SK-N-SH treated with all-trans-retinoic acid at 6 μM for 48 hours (cell line): ENCODE results near the gene DSE.

Experiments used
- ATAC-seq: fragments of 200-7000 bp; cut with Tn5 transposase; 3 replicates; pipeline ENCODE4 v1.9.1; 2020; ENCODE audit warnings: mild to moderate bottlenecking, moderate library complexity
- BACH2 ChIP-seq: fragments of 250-450 bp; sonication (Bioruptor Pico); IDR thresholded peaks from 2 replicates; pipeline ENCODE4 v1.9.0; 2021; ENCODE audit warnings: mild to moderate bottlenecking, borderline replicate concordance
- ESRRG ChIP-seq: fragments of 250-450 bp; sonication (Bioruptor Pico); IDR thresholded peaks from 2 replicates; pipeline ENCODE4 v1.6.1; 2021; ENCODE audit warnings: mild to moderate bottlenecking
- GLIS3 ChIP-seq: fragments of 250-450 bp; sonication (Bioruptor Pico); IDR thresholded peaks from 2 replicates; pipeline ENCODE4 v1.5.0; 2020; ENCODE audit warnings: mild to moderate bottlenecking, moderate library complexity
- ISL1 ChIP-seq: fragments of 250-450 bp; sonication (Bioruptor Pico); IDR thresholded peaks from 2 replicates; pipeline ENCODE4 v2.1.2; 2022; ENCODE audit warnings: mild to moderate bottlenecking, moderate library complexity
- OSR1 ChIP-seq: fragments of 250-450 bp; sonication (Bioruptor Pico); IDR thresholded peaks from 2 replicates; pipeline ENCODE4 v1.8.0; 2022; ENCODE audit warnings: moderate library complexity, mild to moderate bottlenecking, inconsistent platforms
- PPARA ChIP-seq: fragments of 250-450 bp; sonication (Bioruptor Pico); IDR thresholded peaks from 2 replicates; pipeline ENCODE4 v1.5.0; 2020; ENCODE audit warnings: mild to moderate bottlenecking, borderline replicate concordance
- RARB ChIP-seq: fragments of 250-450 bp; sonication (Bioruptor Pico); IDR thresholded peaks from 2 replicates; pipeline ENCODE4 v1.8.0; 2021; ENCODE audit warnings: mild to moderate bottlenecking, moderate library complexity
- TCF4 ChIP-seq: fragments of 250-450 bp; sonication (Bioruptor Pico); IDR thresholded peaks from 2 replicates; pipeline ENCODE4 v1.8.0; 2021; ENCODE audit warnings: mild to moderate bottlenecking, moderate library complexity, borderline replicate concordance
- TOX ChIP-seq: fragments of 250-450 bp; sonication (Bioruptor Pico); IDR thresholded peaks from 2 replicates; pipeline ENCODE4 v1.8.0; 2021; ENCODE audit warnings: mild to moderate bottlenecking, moderate library complexity, borderline replicate concordance
- ZC3H10 ChIP-seq: fragments of 250-450 bp; sonication (Bioruptor Pico); IDR thresholded peaks from 2 replicates; pipeline ENCODE4 v1.5.1; 2021; ENCODE audit warnings: mild to moderate bottlenecking, moderate library complexity
- ZFP3 ChIP-seq: fragments of 250-450 bp; sonication (Bioruptor Pico); IDR thresholded peaks from 2 replicates; pipeline ENCODE4 v1.5.0; 2020; ENCODE audit warnings: mild to moderate bottlenecking, moderate library complexity
- ZFP30 ChIP-seq: fragments of 450-650 bp; formaldehyde crosslinking; IDR thresholded peaks from 2 replicates; pipeline ENCODE4 v1.5.0; 2022; ENCODE audit warnings: mild to moderate bottlenecking, moderate library complexity
- ZNF565 ChIP-seq: fragments of 450-650 bp; formaldehyde crosslinking; conservative IDR thresholded peaks from 2 replicates; pipeline ENCODE4 v1.5.0; 2020; ENCODE audit warnings: low read depth, mild to moderate bottlenecking, moderate library complexity
- ZNF70 ChIP-seq: fragments of 450-650 bp; formaldehyde crosslinking; IDR thresholded peaks from 2 replicates; pipeline ENCODE4 v1.5.0; 2020; ENCODE audit warnings: mild to moderate bottlenecking, moderate library complexity
- ZNF8 ChIP-seq: fragments of 450-650 bp; formaldehyde crosslinking; IDR thresholded peaks from 2 replicates; pipeline ENCODE4 v1.5.0; 2020; ENCODE audit warnings: mild to moderate bottlenecking, moderate library complexity
- TF ChIP-seq, protein P1 (sequence below): fragments of 250-450 bp; sonication (Bioruptor Pico); IDR thresholded peaks from 2 replicates; pipeline ENCODE4 v1.8.0; 2020; ENCODE audit warnings: mild to moderate bottlenecking, moderate library complexity, borderline replicate concordance
- TF ChIP-seq, protein P2 (sequence below): fragments of 250-450 bp; sonication (Bioruptor Pico); IDR thresholded peaks from 2 replicates; pipeline ENCODE4 v1.5.1; 2021; ENCODE audit warnings: mild to moderate bottlenecking, moderate library complexity
- TF ChIP-seq, protein P3 (sequence below): fragments of 250-450 bp; sonication (Bioruptor Pico); IDR thresholded peaks from 2 replicates; pipeline ENCODE4 v1.5.0; 2020; ENCODE audit warnings: mild to moderate bottlenecking, moderate library complexity
- TF ChIP-seq, protein P4 (sequence below): fragments of 250-450 bp; sonication (Bioruptor Pico); IDR thresholded peaks from 2 replicates; pipeline ENCODE4 v1.5.1; 2020; ENCODE audit warnings: low read depth, mild to moderate bottlenecking, moderate library complexity
- TF ChIP-seq, protein P5 (sequence below): fragments of 250-450 bp; sonication (Bioruptor Pico); IDR thresholded peaks from 2 replicates; pipeline ENCODE4 v1.8.0; 2021; ENCODE audit warnings: low read depth, mild to moderate bottlenecking, moderate library complexity, borderline replicate concordance

DSE gene

DNA sequence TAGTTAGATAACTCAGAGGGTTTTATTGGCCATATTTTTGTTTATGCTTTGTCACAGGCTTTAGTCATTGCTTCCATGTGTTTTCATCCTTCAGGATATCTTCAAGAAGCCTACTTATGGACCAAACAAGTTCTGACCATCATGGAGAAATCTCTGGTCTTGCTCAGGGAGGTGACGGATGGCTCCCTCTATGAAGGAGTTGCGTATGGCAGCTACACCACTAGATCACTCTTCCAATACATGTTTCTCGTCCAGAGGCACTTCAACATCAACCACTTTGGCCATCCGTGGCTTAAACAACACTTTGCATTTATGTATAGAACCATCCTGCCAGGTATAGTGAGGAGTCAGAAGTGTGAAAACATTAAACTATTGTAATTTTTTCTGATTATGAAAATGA lies 60.1 kb downstream of the DSE start:
- TF ChIP-seq GLIS3 (CRISPR knock-in tag) (no peak), ISL1 (CRISPR knock-in tag) (no peak), TOX (CRISPR knock-in tag) (no peak), OSR1 (CRISPR knock-in tag) (no peak), ZNF565 (CRISPR knock-in tag) (no peak), ZNF8 (CRISPR knock-in tag) (no peak), TCF4 (no peak), ZFP30 (CRISPR knock-in tag) (no peak), BACH2 (CRISPR knock-in tag) (no peak), ZFP3 (CRISPR knock-in tag) (no peak), ZNF70 (CRISPR knock-in tag) (no peak), ESRRG (CRISPR knock-in tag) (no peak), RARB (CRISPR knock-in tag) (no peak), ZC3H10 (CRISPR knock-in tag) (no peak), PPARA (no peak)
- TF ChIP-seq, protein P1, sequence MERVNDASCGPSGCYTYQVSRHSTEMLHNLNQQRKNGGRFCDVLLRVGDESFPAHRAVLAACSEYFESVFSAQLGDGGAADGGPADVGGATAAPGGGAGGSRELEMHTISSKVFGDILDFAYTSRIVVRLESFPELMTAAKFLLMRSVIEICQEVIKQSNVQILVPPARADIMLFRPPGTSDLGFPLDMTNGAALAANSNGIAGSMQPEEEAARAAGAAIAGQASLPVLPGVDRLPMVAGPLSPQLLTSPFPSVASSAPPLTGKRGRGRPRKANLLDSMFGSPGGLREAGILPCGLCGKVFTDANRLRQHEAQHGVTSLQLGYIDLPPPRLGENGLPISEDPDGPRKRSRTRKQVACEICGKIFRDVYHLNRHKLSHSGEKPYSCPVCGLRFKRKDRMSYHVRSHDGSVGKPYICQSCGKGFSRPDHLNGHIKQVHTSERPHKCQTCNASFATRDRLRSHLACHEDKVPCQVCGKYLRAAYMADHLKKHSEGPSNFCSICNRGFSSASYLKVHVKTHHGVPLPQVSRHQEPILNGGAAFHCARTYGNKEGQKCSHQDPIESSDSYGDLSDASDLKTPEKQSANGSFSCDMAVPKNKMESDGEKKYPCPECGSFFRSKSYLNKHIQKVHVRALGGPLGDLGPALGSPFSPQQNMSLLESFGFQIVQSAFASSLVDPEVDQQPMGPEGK (CRISPR knock-in tag): no peak
- TF ChIP-seq, protein P2, sequence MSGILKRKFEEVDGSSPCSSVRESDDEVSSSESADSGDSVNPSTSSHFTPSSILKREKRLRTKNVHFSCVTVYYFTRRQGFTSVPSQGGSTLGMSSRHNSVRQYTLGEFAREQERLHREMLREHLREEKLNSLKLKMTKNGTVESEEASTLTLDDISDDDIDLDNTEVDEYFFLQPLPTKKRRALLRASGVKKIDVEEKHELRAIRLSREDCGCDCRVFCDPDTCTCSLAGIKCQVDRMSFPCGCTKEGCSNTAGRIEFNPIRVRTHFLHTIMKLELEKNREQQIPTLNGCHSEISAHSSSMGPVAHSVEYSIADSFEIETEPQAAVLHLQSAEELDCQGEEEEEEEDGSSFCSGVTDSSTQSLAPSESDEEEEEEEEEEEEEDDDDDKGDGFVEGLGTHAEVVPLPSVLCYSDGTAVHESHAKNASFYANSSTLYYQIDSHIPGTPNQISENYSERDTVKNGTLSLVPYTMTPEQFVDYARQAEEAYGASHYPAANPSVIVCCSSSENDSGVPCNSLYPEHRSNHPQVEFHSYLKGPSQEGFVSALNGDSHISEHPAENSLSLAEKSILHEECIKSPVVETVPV (CRISPR knock-in tag): no peak
- TF ChIP-seq, protein P3, sequence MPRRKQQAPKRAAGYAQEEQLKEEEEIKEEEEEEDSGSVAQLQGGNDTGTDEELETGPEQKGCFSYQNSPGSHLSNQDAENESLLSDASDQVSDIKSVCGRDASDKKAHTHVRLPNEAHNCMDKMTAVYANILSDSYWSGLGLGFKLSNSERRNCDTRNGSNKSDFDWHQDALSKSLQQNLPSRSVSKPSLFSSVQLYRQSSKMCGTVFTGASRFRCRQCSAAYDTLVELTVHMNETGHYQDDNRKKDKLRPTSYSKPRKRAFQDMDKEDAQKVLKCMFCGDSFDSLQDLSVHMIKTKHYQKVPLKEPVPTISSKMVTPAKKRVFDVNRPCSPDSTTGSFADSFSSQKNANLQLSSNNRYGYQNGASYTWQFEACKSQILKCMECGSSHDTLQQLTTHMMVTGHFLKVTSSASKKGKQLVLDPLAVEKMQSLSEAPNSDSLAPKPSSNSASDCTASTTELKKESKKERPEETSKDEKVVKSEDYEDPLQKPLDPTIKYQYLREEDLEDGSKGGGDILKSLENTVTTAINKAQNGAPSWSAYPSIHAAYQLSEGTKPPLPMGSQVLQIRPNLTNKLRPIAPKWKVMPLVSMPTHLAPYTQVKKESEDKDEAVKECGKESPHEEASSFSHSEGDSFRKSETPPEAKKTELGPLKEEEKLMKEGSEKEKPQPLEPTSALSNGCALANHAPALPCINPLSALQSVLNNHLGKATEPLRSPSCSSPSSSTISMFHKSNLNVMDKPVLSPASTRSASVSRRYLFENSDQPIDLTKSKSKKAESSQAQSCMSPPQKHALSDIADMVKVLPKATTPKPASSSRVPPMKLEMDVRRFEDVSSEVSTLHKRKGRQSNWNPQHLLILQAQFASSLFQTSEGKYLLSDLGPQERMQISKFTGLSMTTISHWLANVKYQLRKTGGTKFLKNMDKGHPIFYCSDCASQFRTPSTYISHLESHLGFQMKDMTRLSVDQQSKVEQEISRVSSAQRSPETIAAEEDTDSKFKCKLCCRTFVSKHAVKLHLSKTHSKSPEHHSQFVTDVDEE (CRISPR knock-in tag): no peak
- TF ChIP-seq, protein P4, sequence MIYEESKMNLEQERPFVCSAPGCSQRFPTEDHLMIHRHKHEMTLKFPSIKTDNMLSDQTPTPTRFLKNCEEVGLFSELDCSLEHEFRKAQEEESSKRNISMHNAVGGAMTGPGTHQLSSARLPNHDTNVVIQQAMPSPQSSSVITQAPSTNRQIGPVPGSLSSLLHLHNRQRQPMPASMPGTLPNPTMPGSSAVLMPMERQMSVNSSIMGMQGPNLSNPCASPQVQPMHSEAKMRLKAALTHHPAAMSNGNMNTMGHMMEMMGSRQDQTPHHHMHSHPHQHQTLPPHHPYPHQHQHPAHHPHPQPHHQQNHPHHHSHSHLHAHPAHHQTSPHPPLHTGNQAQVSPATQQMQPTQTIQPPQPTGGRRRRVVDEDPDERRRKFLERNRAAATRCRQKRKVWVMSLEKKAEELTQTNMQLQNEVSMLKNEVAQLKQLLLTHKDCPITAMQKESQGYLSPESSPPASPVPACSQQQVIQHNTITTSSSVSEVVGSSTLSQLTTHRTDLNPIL (CRISPR knock-in tag): no peak
- TF ChIP-seq, protein P5, sequence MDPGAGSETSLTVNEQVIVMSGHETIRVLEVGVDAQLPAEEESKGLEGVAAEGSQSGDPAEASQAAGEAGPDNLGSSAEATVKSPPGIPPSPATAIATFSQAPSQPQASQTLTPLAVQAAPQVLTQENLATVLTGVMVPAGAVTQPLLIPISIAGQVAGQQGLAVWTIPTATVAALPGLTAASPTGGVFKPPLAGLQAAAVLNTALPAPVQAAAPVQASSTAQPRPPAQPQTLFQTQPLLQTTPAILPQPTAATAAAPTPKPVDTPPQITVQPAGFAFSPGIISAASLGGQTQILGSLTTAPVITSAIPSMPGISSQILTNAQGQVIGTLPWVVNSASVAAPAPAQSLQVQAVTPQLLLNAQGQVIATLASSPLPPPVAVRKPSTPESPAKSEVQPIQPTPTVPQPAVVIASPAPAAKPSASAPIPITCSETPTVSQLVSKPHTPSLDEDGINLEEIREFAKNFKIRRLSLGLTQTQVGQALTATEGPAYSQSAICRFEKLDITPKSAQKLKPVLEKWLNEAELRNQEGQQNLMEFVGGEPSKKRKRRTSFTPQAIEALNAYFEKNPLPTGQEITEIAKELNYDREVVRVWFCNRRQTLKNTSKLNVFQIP (CRISPR knock-in tag): no peak
- no peak for ATAC-seq

DNA sequence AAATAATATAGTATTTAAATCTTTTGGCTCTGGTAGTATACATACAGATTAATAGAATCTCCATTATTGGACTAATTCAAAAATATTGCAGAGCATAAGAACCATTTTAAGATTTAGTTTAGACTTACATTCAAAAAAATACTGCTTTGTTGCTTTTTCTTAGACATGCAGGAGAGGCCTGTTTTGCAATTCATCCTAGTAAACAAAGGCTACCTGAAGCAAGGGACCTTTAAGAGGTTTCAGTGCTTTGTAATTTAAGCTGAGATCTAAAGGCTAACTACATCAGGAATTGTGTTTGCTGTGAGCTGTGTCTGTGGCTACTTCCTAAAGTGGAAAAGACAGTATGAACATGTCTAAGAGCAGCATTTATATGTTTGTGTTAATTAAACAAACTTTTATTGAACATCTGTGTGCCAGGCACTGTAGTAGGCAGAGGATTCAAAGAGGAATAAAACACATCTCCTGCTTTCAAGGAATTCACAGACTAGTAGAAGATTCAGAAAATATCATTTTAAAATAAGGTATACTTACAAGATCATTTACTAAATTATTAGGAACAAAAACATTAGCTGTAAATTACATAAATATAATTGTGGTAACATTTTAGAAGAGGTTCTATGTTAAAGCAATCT lies 61.3 kb downstream of the DSE start:
- no peak for TF ChIP-seq TCF4
- TF ChIP-seq, protein P1 (CRISPR knock-in tag): no peak
- TF ChIP-seq ZNF565 (CRISPR knock-in tag): no peak
- TF ChIP-seq, protein P2 (CRISPR knock-in tag): no peak
- TF ChIP-seq BACH2 (CRISPR knock-in tag): no peak
- no peak for TF ChIP-seq ZFP30 (CRISPR knock-in tag)
- TF ChIP-seq, protein P5 (CRISPR knock-in tag): no peak
- ATAC-seq: no peak
